Measurements from ENCODE around the gene ZNF445. TPM values are rescaled to one million over a fixed set of nuclear protein-coding genes. Genes with fewer than 3 reads are reported as not detected.

Gene ZNF445
- total RNA-seq, 3 donors from 2014 or later: 10.0 to 26.4 (median 16.8) TPM

GRCh38 chr3:44439499-44440295 is 37.8 kb downstream of the ZNF445 start:
- Histone ChIP-seq H3K36me3 (ENCODE audit: low read depth) (no peaks in the 10 kb centered on the region), H3K4me1 (ENCODE audit: low read depth) (peaks cover 21% of the 10 kb centered on the region), H3K4me3 (no peak overlapping the region), H3K9me3 (no peaks in the 10 kb centered on the region)
- ATAC-seq (peak; percentile 95), DNase-seq (peak; percentile 47 to 76 (median 71))
- TF ChIP-seq CTCF (IDR thresholded peaks at IDR 0.05): no peak
- intact Hi-C loops (cut with DNase I, micrococcal nuclease): no loop called here

GRCh38 chr3:44437800-44438199 is 39.7 kb downstream of the ZNF445 start:
- intact Hi-C loops (cut with DNase I, micrococcal nuclease): no loop called here

GRCh38 chr3:44436181-44436580 is 41.3 kb downstream of the ZNF445 start:
- Histone ChIP-seq H3K9me3 (no peaks in the 10 kb centered on the region), H3K36me3 (ENCODE audit: low read depth) (no peaks in the 10 kb centered on the region), H3K4me3 (no peak overlapping the region), H3K4me1 (ENCODE audit: low read depth) (peaks cover 21% of the 10 kb centered on the region)
- ATAC-seq (no peak), DNase-seq (no peak)
- intact Hi-C loops (cut with DNase I, micrococcal nuclease): no loop called here
- no peak for TF ChIP-seq CTCF (IDR thresholded peaks at IDR 0.05)

More at GRCh38 chr3:44437800-44438199, 39.7 kb downstream of the ZNF445 start:
- TF ChIP-seq CTCF (IDR thresholded peaks at IDR 0.05): no peak
- ATAC-seq (no peak), DNase-seq (no peak)
- H3K4me3 ChIP-seq: no peak overlapping the region
- peaks cover 21% of the 10 kb centered on the region for H3K4me1 ChIP-seq (ENCODE audit: low read depth)
- no peaks in the 10 kb centered on the region for H3K9me3 ChIP-seq
- no peaks in the 10 kb centered on the region for H3K36me3 ChIP-seq (ENCODE audit: low read depth)

- ATAC-seq (no peak), DNase-seq (no peak)
- no peaks in the 10 kb centered on the region for H3K9me3 ChIP-seq
- no peak for TF ChIP-seq CTCF (IDR thresholded peaks at IDR 0.05)
- H3K4me1 ChIP-seq (ENCODE audit: low read depth): peaks cover 11% of the 10 kb centered on the region
- H3K4me3 ChIP-seq: no peak overlapping the region
- intact Hi-C loops (cut with DNase I, micrococcal nuclease): no loop called here
- H3K36me3 ChIP-seq (ENCODE audit: low read depth): no peaks in the 10 kb centered on the region
Measured at GRCh38 chr3:44434834-44435510, 42.5 kb downstream of the ZNF445 start.

- Histone ChIP-seq H3K4me1 (ENCODE audit: low read depth) (no peaks in the 10 kb centered on the region), H3K4me3 (no peak overlapping the region), H3K36me3 (ENCODE audit: low read depth) (no peaks in the 10 kb centered on the region), H3K9me3 (no peaks in the 10 kb centered on the region)
- no peak for TF ChIP-seq CTCF (IDR thresholded peaks at IDR 0.05)
- ATAC-seq (no peak), DNase-seq (no peak)
- intact Hi-C loops (cut with DNase I, micrococcal nuclease): no loop called here
Measured at GRCh38 chr3:44430466-44430865, 47.0 kb downstream of the ZNF445 start.
